K562 (cell line): ENCODE results near the gene PIGL. TPM values are rescaled to one million over a fixed set of nuclear protein-coding genes. Genes with fewer than 3 reads are reported as not detected.

Source experiments
- ATAC-seq: fragments of 200-7000 bp; cut with Tn5 transposase; 3 replicates; pipeline ENCODE4 v1.9.1; 2020; ENCODE audit warnings: moderate library complexity
- BruUV-seq: library from RNA; stranded (reverse); fragments of 400-500 nt; replicated peaks from 2 replicates; lab custom pipeline; 2021; lab: Mats Ljungman, UMichigan
- CTCF ChIA-PET: fragments of 300-600 bp; formaldehyde crosslinking; extraction: SDS; loops from one replicate; lab custom pipeline; 2021; ENCODE audit warnings: low intra/inter-chr PET ratio; lab: Yijun Ruan, JAX
- POLR2A ChIA-PET: fragments of 300-600, 350-650 bp; sonication (Branson Sonifier 250); formaldehyde crosslinking; extraction: SDS; loops from one replicate; lab custom pipeline; 2021; ENCODE audit warnings: antibody characterized with exemption, inconsistent platforms; lab: Yijun Ruan, JAX
- DNase-seq, 4 experiments: peaks; one replicate each; pipeline versions ENCODE4 v3.0.0 to v3.0.0-alpha.2; 2011 to 2018; ENCODE audit warnings: low spot score in 3 of 4, mixed read lengths in 3 of 4; ENCODE audit errors: extremely low read depth in 1 of 4
- FAIRE-seq: peaks from 2 replicates; lab custom pipeline; 2011; peaks lifted over from hg19 to GRCh38; lab: Jason Lieb, UNC
- H2AFZ ChIP-seq: 2 replicates; pipeline ENCODE4 v1.6.0; 2011; ENCODE audit warnings: low read depth, low read length, control low read depth, inconsistent platforms
- H3K27ac ChIP-seq: fragments of 200-600 bp; 3 replicates; pipeline ENCODE4 v1.8.0; 2011; ENCODE audit warnings: low read depth, mild to moderate bottlenecking, control low read depth, inconsistent platforms, low read length, moderate library complexity, mixed read lengths; ENCODE audit errors: extremely low read depth
- H3K27me3 ChIP-seq, 2 experiments: fragments of 300-600 bp in 1 of 2; 2 replicates in 1 of 2; 3 replicates in 1 of 2; pipeline versions ENCODE4 v1.6.0 to v1.8.0; 2011; ENCODE audit warnings: inconsistent platforms in 2 of 2, low read length in 2 of 2, mild to moderate bottlenecking in 1 of 2, mixed read lengths in 1 of 2, moderate library complexity in 1 of 2; ENCODE audit not compliant: control insufficient read depth in 2 of 2, insufficient read depth in 2 of 2
- H3K36me3 ChIP-seq: fragments of 300-600 bp; 3 replicates; pipeline ENCODE4 v1.8.0; 2011; ENCODE audit warnings: mild to moderate bottlenecking, low read length, inconsistent platforms; ENCODE audit not compliant: control insufficient read depth, insufficient read depth
- H3K4me1 ChIP-seq, 2 experiments: fragments of 200-600 bp in 1 of 2; replicated peaks in 1 of 2; 2 replicates in 1 of 2; 3 replicates in 1 of 2; pipeline versions ENCODE4 v1.5.1 to v1.8.0; 2011; ENCODE audit warnings: inconsistent platforms in 2 of 2, low read length in 2 of 2, mild to moderate bottlenecking in 1 of 2, mixed read lengths in 1 of 2, moderate library complexity in 1 of 2; ENCODE audit not compliant: control insufficient read depth in 2 of 2, insufficient read depth in 2 of 2
- H3K4me2 ChIP-seq: 2 replicates; pipeline ENCODE4 v1.6.1; 2011; ENCODE audit warnings: low read length, control low read depth, inconsistent platforms, mixed read lengths; ENCODE audit not compliant: insufficient read depth
- H3K4me3 ChIP-seq: fragments of 200-600 bp; sonication (generic), shearing (Covaris generic); 2 replicates; pipeline ENCODE4 v1.5.1; 2016; ENCODE audit warnings: control low read depth, inconsistent platforms
- H3K79me2 ChIP-seq: fragments of 200-600 bp; 3 replicates; pipeline ENCODE4 v1.8.0; 2011; ENCODE audit warnings: low read length, inconsistent platforms; ENCODE audit not compliant: control insufficient read depth, insufficient read depth
- H3K9ac ChIP-seq, 2 experiments: 2 replicates each; pipeline versions ENCODE4 v1.6.0 to v1.6.1; 2011; ENCODE audit warnings: low read depth in 2 of 2, low read length in 2 of 2, control low read depth in 1 of 2, inconsistent platforms in 1 of 2, mild to moderate bottlenecking in 1 of 2, mixed read lengths in 1 of 2; ENCODE audit not compliant: insufficient read depth in 1 of 2
- H3K9me1 ChIP-seq: one replicate; pipeline ENCODE4 v1.6.0; 2011; ENCODE audit warnings: inconsistent platforms, mild to moderate bottlenecking, low read length, moderate library complexity; ENCODE audit not compliant: control insufficient read depth, insufficient read depth
- H3K9me3 ChIP-seq: replicated peaks from 2 replicates; pipeline ENCODE4 v1.5.1; 2011; ENCODE audit warnings: low read depth, low read length, inconsistent platforms; ENCODE audit not compliant: control insufficient read depth, insufficient read depth
- H4K20me1 ChIP-seq: replicated peaks from 2 replicates; pipeline ENCODE4 v1.6.1; 2011; ENCODE audit warnings: low read length, inconsistent platforms, mixed read lengths; ENCODE audit not compliant: control insufficient read depth, insufficient read depth
- BCOR ChIP-seq: fragments of 450-650 bp; IDR thresholded peaks from 2 replicates; pipeline ENCODE4 v1.6.1; 2016
- BRCA1 ChIP-seq, 2 experiments: fragments of 450-650 bp in 1 of 2; sonication (generic) in 1 of 2; formaldehyde crosslinking in 1 of 2; IDR thresholded peaks; 2 replicates each; pipeline versions ENCODE4 v1.5.0 to v1.6.1; 2017 to 2020; ENCODE audit warnings: mild to moderate bottlenecking in 1 of 2, missing genetic modification reagents in 1 of 2
- ESRRB ChIP-seq: fragments of 250-450 bp; sonication (Bioruptor Pico); IDR thresholded peaks from 2 replicates; pipeline ENCODE4 v1.5.0; 2020; ENCODE audit warnings: mild to moderate bottlenecking, moderate library complexity, borderline replicate concordance
- MAZ ChIP-seq, 2 experiments: fragments of 450-650 bp in 1 of 2; sonication (generic) in 1 of 2; formaldehyde crosslinking; IDR thresholded peaks in 1 of 2; conservative IDR thresholded peaks in 1 of 2; 2 replicates each; pipeline versions ENCODE4 v1.4.0 to v1.5.0; 2020; ENCODE audit warnings: mild to moderate bottlenecking in 1 of 2, missing genetic modification reagents in 1 of 2
- PHB ChIP-seq: fragments of 250-450 bp; sonication (Bioruptor Pico); IDR thresholded peaks from 2 replicates; pipeline ENCODE4 v1.5.0; 2021
- TEAD1 ChIP-seq, 2 experiments: fragments of 450-650 bp in 1 of 2; sonication (generic) in 1 of 2; formaldehyde crosslinking; IDR thresholded peaks; 2 replicates each; pipeline versions ENCODE4 v1.4.0 to v1.8.0; 2020 to 2022; ENCODE audit warnings: mild to moderate bottlenecking in 2 of 2, missing genetic modification reagents in 1 of 2
- TRIM28 ChIP-seq: fragments of 450-650 bp; IDR thresholded peaks from 2 replicates; pipeline ENCODE4 v1.6.1; 2017
- ZC3H8 ChIP-seq: fragments of 450-650 bp; IDR thresholded peaks from 2 replicates; pipeline ENCODE4 v1.6.1; 2017
- ZNF217 ChIP-seq: sonication (generic); formaldehyde crosslinking; IDR thresholded peaks from 2 replicates; pipeline ENCODE4 v1.8.0; 2022; ENCODE audit warnings: mild to moderate bottlenecking, missing genetic modification reagents
- ZNF586 ChIP-seq: fragments of 450-650 bp; formaldehyde crosslinking; conservative IDR thresholded peaks from 2 replicates; pipeline ENCODE4 v1.4.0; 2020; ENCODE audit warnings: mild to moderate bottlenecking, moderate library complexity
- ZNF764 ChIP-seq: fragments of 250-450 bp; sonication (Bioruptor Pico); IDR thresholded peaks from 2 replicates; pipeline ENCODE4 v1.4.0; 2020; ENCODE audit warnings: low read depth, mild to moderate bottlenecking, moderate library complexity
- WGBS: fragments of 100-300 bp; shearing (Covaris generic); methylation state at CpG from one replicate; pipeline ENCODE4 v1.1.6; 2016; ENCODE audit warnings: low coverage, mixed read lengths; ENCODE audit not compliant: insufficient coverage; ENCODE audit errors: missing lambda C conversion rate; 5-methylcytosine and 5-hydroxymethylcytosine counted together
- in situ Hi-C: fragments of 300-500 bp; cut with MboI; formaldehyde crosslinking; loops from 4 replicates; pipeline ENCODE4 v1.15.0; 2018; ENCODE audit warnings: inconsistent platforms, mixed read lengths
- intact Hi-C: fragments of 100-400 bp; cut with micrococcal nuclease; formaldehyde crosslinking; loops from 2 replicates; pipeline ENCODE4 v1.14.2; 2022
- polyA plus RNA-seq, 8 experiments: library from polyadenylated mRNA; depleted of rRNA in 4 of 8; stranded (reverse) in 5 of 8; unstranded in 3 of 8; fragments of >200 nt; fragmentation: Nextera tagmentation in 2 of 8; fragmentation: Illumina TruSeq in 1 of 8; extraction: Ambion mirVana in 2 of 8; extraction: Trizol in 1 of 8; gene quantifications; 2 replicates each; pipeline versions ENCODE4 v1.2.1 to v1.2.3, GENCODE V29; 2011 to 2014; ENCODE audit warnings: inconsistent platforms in 1 of 8, missing spikeins in 1 of 8
- total RNA-seq, 7 experiments: library from RNA; depleted of rRNA in 6 of 7; stranded (reverse); fragments of >200 nt in 6 of 7; fragmentation: Illumina TruSeq in 2 of 7; extraction: Trizol in 2 of 7; gene quantifications; 2 replicates each; pipeline versions ENCODE4 v1.2.1 to v1.2.3, GENCODE V29; 2011 to 2021; ENCODE audit warnings: low replicate concordance in 1 of 7
- TF ChIP-seq, protein P1 (sequence below): fragments of 250-450 bp; sonication (Bioruptor Pico); IDR thresholded peaks from 2 replicates; pipeline ENCODE4 v1.8.0; 2021; ENCODE audit warnings: moderate library complexity, mild to moderate bottlenecking, inconsistent platforms
- TF ChIP-seq, protein P2 (sequence below): fragments of 450-650 bp; IDR thresholded peaks from 2 replicates; pipeline ENCODE4 v1.6.1; 2016; ENCODE audit warnings: low read depth, mild to moderate bottlenecking, moderate library complexity

PIGL gene
- total and polyA plus RNA-seq, 9 of the 15 experiments (the other 6 are each of a cell fraction or from before 2014, with no cell fraction given): 19.9 to 55.3 (median 29.6) TPM

DNA sequence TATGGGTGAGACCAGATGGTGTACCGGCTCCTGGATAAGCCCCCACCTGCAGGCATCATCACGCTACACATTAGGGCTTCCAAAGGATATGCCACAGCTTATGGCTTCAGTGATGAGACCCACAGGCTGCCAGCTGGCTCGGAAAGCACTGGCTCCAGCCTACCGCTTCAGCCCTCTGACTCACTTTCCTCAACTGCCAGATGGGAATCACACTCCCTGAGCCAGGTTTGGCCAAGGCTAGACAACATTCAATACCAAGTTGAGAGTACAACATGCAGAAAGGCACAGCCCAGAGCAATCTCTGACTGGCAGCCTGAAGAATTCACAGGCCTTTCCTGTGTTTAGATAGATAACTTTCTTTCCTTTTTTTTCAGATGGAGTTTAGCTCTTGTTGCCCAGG is 126.0 kb downstream of the PIGL start:
- H3K27ac ChIP-seq: no peak overlapping the region
- no peaks in the 10 kb centered on the region for H3K4me1 ChIP-seq
- H3K4me3 ChIP-seq: no peak overlapping the region
- no peaks in the 10 kb centered on the region for H3K9me1 ChIP-seq
- no peak overlapping the region for H3K4me2 ChIP-seq
- CTCF ChIA-PET: no interaction called here
- FAIRE-seq: no peak
- TF ChIP-seq PHB (CRISPR knock-in tag): no peak
- no peak for TF ChIP-seq BRCA1 (IDR thresholded peaks at IDR 0.05)
- no peak for TF ChIP-seq BRCA1 (CRISPR knock-in tag; IDR thresholded peaks at IDR 0.05)
- TF ChIP-seq ZC3H8: no peak
- TF ChIP-seq ZNF586 (CRISPR knock-in tag): no peak
- TF ChIP-seq, all 486 proteins: peak for 0
- DNase-seq (no peak), ATAC-seq (no peak)
- POLR2A ChIA-PET: interaction anchor here (0.7 to 1.0 kb wide), 3 partner anchors 9 to 197 kb away, joined by 3 read pairs; no protein-coding TSS in a partner anchor
- Histone ChIP-seq H3K79me2 (no peaks in the 10 kb centered on the region), H3K36me3 (peaks cover 37% of the 10 kb centered on the region; the same call in 2 of the 3 replicates), H4K20me1 (no peaks in the 10 kb centered on the region), H3K9ac (no peak overlapping the region), H3K9me3 (no peaks in the 10 kb centered on the region), H2AFZ (no peak overlapping the region), H3K27me3 (no peaks in the 10 kb centered on the region)
- in situ Hi-C loops (no loop called here), intact Hi-C loops (no loop called here)
- BruUV-seq: no TSS peak
- 100% methylated on average over 4 of the region's 4 CpGs for WGBS

DNA sequence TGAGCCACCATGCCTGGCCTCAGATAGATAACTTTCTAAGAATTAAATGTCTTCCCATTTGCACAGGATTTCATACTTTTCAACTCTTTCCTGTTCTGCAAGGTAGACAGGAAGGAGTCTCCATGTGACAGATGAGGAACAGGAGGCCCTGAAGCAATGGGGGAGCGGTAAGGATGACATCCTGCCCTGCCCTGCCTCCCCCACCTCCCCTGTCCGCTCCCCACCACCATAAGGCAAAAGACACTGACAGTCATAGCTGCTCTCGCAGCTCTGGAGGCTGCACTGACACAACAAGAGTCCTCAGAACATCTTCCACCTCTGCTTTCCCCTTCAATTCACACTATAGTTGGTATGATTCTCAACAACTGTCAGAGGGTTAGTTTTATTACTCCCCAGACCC is 126.6 kb downstream of the PIGL start:
- ChIA-PET CTCF (no interaction called here), POLR2A (interaction anchor here (1.5 kb wide), 1 partner anchor 10 kb away, joined by 4 read pairs; the partner anchor contains the start of gene CENPV)
- no peaks in the 10 kb centered on the region for H3K79me2 ChIP-seq
- FAIRE-seq: no peak
- no peak for TF ChIP-seq ZNF764
- TF ChIP-seq, protein P1, sequence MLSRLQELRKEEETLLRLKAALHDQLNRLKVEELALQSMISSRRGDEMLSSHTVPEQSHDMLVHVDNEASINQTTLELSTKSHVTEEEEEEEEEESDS (CRISPR knock-in tag): no peak
- no peak for TF ChIP-seq ZNF217 (CRISPR knock-in tag)
- TF ChIP-seq TEAD1 (CRISPR knock-in tag; IDR thresholded peaks at IDR 0.05): no peak
- no peak for TF ChIP-seq MAZ (CRISPR knock-in tag; conservative IDR thresholded peaks at IDR 0.05 in 1 of 2, IDR thresholded peaks at IDR 0.05 in 1 of 2)
- TF ChIP-seq, protein P2, sequence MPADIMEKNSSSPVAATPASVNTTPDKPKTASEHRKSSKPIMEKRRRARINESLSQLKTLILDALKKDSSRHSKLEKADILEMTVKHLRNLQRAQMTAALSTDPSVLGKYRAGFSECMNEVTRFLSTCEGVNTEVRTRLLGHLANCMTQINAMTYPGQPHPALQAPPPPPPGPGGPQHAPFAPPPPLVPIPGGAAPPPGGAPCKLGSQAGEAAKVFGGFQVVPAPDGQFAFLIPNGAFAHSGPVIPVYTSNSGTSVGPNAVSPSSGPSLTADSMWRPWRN: no peak
- TF ChIP-seq ESRRB (CRISPR knock-in tag): no peak
- TF ChIP-seq TRIM28: no peak
- no peak for TF ChIP-seq BCOR
- in situ Hi-C loops: no loop called here
- peaks cover 3% of the 10 kb centered on the region for H3K9me1 ChIP-seq
- H3K36me3 ChIP-seq: peaks cover 41% of the 10 kb centered on the region
- ATAC-seq: no peak
- no peak overlapping the region for H3K4me2 ChIP-seq
- no peaks in the 10 kb centered on the region for H3K4me1 ChIP-seq
- intact Hi-C loops: no loop called here
- H3K4me3 ChIP-seq: no peak overlapping the region
- no peak for DNase-seq
- 100% methylated on average over 1 of the region's 3 CpGs for WGBS
- no peak overlapping the region for H3K27ac ChIP-seq
- BruUV-seq: no TSS peak
- no peaks in the 10 kb centered on the region for H4K20me1 ChIP-seq
- H3K9me3 ChIP-seq: no peaks in the 10 kb centered on the region
- H2AFZ ChIP-seq: no peak overlapping the region
- H3K9ac ChIP-seq: no peak overlapping the region
- no peaks in the 10 kb centered on the region for H3K27me3 ChIP-seq
